Measurements from ENCODE around the gene UFD1.

GRCh38 chr22:19443544-19444211 is 35.3 kb downstream of the UFD1 start:
- no peak for TF ChIP-seq CTCF (IDR thresholded peaks at IDR 0.05)
- no peak for TF ChIP-seq POLR2A (IDR thresholded peaks at IDR 0.05)

Measured in esophagus squamous epithelium (tissue), 4 donors.